ENCODE data around the gene RFK. TPM values are rescaled to one million over a fixed set of nuclear protein-coding genes. Genes with fewer than 3 reads are reported as not detected.

The RFK gene
- total RNA-seq, 1 experiment from 2014 or later, result 35.0 TPM

GRCh38 chr9:76413658-76414057 lies 19.4 kb upstream of the RFK start:
- H3K4me3 ChIP-seq (replicated peaks in 1 of 2; ENCODE audit: low read depth in 1 of 2, low read length in 2 of 2), result no peak overlapping the region
- H4K20me1 ChIP-seq (ENCODE audit: insufficient read depth), result no peaks in the 10 kb centered on the region
- no peak overlapping the region for H3K9ac ChIP-seq (ENCODE audit: low read length)
- H3K9me2 ChIP-seq (ENCODE audit: insufficient read depth), result 0 out of 2 replicates have a peak, but pooled peaks cover 4% of the 10 kb centered on the region
- no peaks in the 10 kb centered on the region for H3K79me2 ChIP-seq (ENCODE audit: insufficient read depth, low read length)
- ChIA-PET CTCF (no interaction called here), RAD21 (ENCODE audit: low non-redundant PET in 1 of 2, low total read pairs in 2 of 2, uncharacterized antibody in 2 of 2, unreplicated experiment in 2 of 2) (no interaction called here), POLR2A (no interaction called here)
- no peak overlapping the region for H3K4me2 ChIP-seq (ENCODE audit: low read length)
- DNase-seq (ENCODE audit: low read depth, low spot score) (no peak), ATAC-seq (no peak)
- BruUV-seq (replicated peaks), result no TSS peak
- no peak overlapping the region for H2AFZ ChIP-seq (ENCODE audit: low read depth, low read length, poor library complexity, severe bottlenecking)
- intact Hi-C loops (cut with micrococcal nuclease), result no loop called here
- H3K36me3 ChIP-seq (ENCODE audit: control insufficient read depth in 1 of 2, insufficient read depth in 2 of 2, low read length in 2 of 2), result no peaks in the 10 kb centered on the region
- no peak overlapping the region for H3K27ac ChIP-seq (ENCODE audit: low read depth, low read length)
- TF ChIP-seq JUND (IDR thresholded peaks at IDR 0.05) (no peak), YY1 (IDR thresholded peaks at IDR 0.05; ENCODE audit: extremely low read depth, insufficient replicate concordance, low read depth, low read length) (no peak), RAD21 (IDR thresholded peaks at IDR 0.05; ENCODE audit: low read depth) (no peak), SP1 (IDR thresholded peaks at IDR 0.05; ENCODE audit: low read depth) (no peak), POLR2AphosphoS5 (IDR thresholded peaks at IDR 0.05; ENCODE audit: low read depth, low read length) (no peak), EZH2phosphoT487 (IDR thresholded peaks at IDR 0.05; ENCODE audit: borderline replicate concordance) (no peak), FOSL1 (IDR thresholded peaks at IDR 0.05; ENCODE audit: low read depth) (no peak), SRF (IDR thresholded peaks at IDR 0.05; ENCODE audit: low read depth) (no peak), EZH2 (IDR thresholded peaks at IDR 0.05) (no peak), EGR1 (IDR thresholded peaks at IDR 0.05; ENCODE audit: low read depth) (no peak), ZFX (IDR thresholded peaks at IDR 0.05) (no peak), ZBTB33 (IDR thresholded peaks at IDR 0.05; ENCODE audit: extremely low read depth, insufficient replicate concordance, low read length) (no peak), ELF1 (IDR thresholded peaks at IDR 0.05; ENCODE audit: borderline replicate concordance, low read depth) (no peak), CEBPB (IDR thresholded peaks at IDR 0.05; ENCODE audit: low read depth) (no peak), CBX3 (IDR thresholded peaks at IDR 0.05; ENCODE audit: low read depth) (no peak)
- TF ChIP-seq, protein P1, sequence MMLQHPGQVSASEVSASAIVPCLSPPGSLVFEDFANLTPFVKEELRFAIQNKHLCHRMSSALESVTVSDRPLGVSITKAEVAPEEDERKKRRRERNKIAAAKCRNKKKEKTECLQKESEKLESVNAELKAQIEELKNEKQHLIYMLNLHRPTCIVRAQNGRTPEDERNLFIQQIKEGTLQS (IDR thresholded peaks at IDR 0.05), result no peak
- H3K4me1 ChIP-seq (ENCODE audit: control insufficient read depth in 1 of 2, insufficient read depth in 2 of 2, low read length in 2 of 2), result no peaks in the 10 kb centered on the region
- no peaks in the 10 kb centered on the region for H3K27me3 ChIP-seq (ENCODE audit: insufficient read depth, low read length)
- H3K9me3 ChIP-seq (ENCODE audit: control insufficient read depth in 1 of 2, insufficient read depth in 1 of 2, low read depth in 1 of 2, low read length in 2 of 2), result no peaks in the 10 kb centered on the region

All from HCT116 (cell line).